Nephron progenitor cell (in vitro differentiated cells): ENCODE measurements around the gene RNF214.

Source experiments
- DNase-seq: peaks from one replicate; pipeline ENCODE4 v3.0.0; 2021
- H3K27ac Mint-ChIP-seq: 2 replicates; pipeline ENCODE4 v1.8.0; 2021; ENCODE audit warnings: mild to moderate bottlenecking, moderate library complexity, mixed read lengths
- H3K27me3 Mint-ChIP-seq: 2 replicates; pipeline ENCODE4 v1.8.0; 2021; ENCODE audit warnings: mild to moderate bottlenecking, low read depth, mixed read lengths; ENCODE audit not compliant: poor library complexity
- H3K36me3 Mint-ChIP-seq: 2 replicates; pipeline ENCODE4 v1.8.0; 2021; ENCODE audit warnings: low read depth, mixed read lengths
- H3K4me1 Mint-ChIP-seq: 2 replicates; pipeline ENCODE4 v1.8.0; 2021; ENCODE audit warnings: mixed read lengths
- H3K4me3 Mint-ChIP-seq: 2 replicates; pipeline ENCODE4 v1.8.0; 2021; ENCODE audit warnings: mild to moderate bottlenecking, moderate library complexity, mixed read lengths
- H3K9me3 Mint-ChIP-seq: 2 replicates; pipeline ENCODE4 v1.8.0; 2021; ENCODE audit warnings: mild to moderate bottlenecking, moderate library complexity, mixed read lengths
- TF ChIP-seq, protein P1 (sequence below): fragments of 200-600 bp; sonication (generic); IDR thresholded peaks from 2 replicates; pipeline ENCODE4 v1.5.0; 2021; ENCODE audit warnings: antibody characterized with exemption

The RNF214 gene

DNA sequence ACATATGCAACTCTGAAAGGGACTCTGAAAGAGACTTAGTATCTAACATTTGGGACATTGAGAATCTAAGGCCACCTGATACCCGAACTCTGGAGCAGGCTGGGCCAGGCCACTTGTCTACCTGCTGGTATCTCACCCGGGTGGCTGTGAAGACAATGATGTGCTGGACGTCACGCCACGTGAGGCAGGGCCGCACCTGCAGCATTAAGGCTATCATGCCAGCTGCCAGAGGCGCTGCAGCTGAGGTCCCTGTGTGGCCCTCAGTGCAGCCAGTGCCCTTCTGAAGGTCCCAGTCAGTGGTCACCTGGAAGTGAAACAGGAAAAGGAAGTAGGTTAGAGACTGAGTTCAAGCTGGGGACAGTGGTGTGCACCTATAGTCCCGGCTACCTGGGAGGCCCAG is 13.0 kb upstream of the RNF214 start:
- no peak overlapping the region for H3K27ac Mint-ChIP-seq
- H3K27me3 Mint-ChIP-seq = peaks cover 8% of the 10 kb centered on the region
- peaks cover 32% of the 10 kb centered on the region for H3K36me3 Mint-ChIP-seq
- TF ChIP-seq, protein P1, sequence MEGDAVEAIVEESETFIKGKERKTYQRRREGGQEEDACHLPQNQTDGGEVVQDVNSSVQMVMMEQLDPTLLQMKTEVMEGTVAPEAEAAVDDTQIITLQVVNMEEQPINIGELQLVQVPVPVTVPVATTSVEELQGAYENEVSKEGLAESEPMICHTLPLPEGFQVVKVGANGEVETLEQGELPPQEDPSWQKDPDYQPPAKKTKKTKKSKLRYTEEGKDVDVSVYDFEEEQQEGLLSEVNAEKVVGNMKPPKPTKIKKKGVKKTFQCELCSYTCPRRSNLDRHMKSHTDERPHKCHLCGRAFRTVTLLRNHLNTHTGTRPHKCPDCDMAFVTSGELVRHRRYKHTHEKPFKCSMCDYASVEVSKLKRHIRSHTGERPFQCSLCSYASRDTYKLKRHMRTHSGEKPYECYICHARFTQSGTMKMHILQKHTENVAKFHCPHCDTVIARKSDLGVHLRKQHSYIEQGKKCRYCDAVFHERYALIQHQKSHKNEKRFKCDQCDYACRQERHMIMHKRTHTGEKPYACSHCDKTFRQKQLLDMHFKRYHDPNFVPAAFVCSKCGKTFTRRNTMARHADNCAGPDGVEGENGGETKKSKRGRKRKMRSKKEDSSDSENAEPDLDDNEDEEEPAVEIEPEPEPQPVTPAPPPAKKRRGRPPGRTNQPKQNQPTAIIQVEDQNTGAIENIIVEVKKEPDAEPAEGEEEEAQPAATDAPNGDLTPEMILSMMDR = no peak
- no peak for DNase-seq
- no peaks in the 10 kb centered on the region for H3K9me3 Mint-ChIP-seq
- peaks cover 83% of the 10 kb centered on the region for H3K4me1 Mint-ChIP-seq
- no peak overlapping the region for H3K4me3 Mint-ChIP-seq

GRCh38 chr11:117219995-117220394 is 12.5 kb upstream of the RNF214 start:
- DNase-seq = no peak
- peaks cover 8% of the 10 kb centered on the region for H3K27me3 Mint-ChIP-seq
- H3K9me3 Mint-ChIP-seq = no peaks in the 10 kb centered on the region
- H3K36me3 Mint-ChIP-seq = peaks cover 28% of the 10 kb centered on the region
- peak overlapping the region; percentile 48 for H3K27ac Mint-ChIP-seq
- TF ChIP-seq, protein P1 = no peak
- H3K4me3 Mint-ChIP-seq = no peak overlapping the region
- H3K4me1 Mint-ChIP-seq = peaks cover 83% of the 10 kb centered on the region

- peaks cover 28% of the 10 kb centered on the region for H3K36me3 Mint-ChIP-seq
- peaks cover 88% of the 10 kb centered on the region for H3K4me1 Mint-ChIP-seq
- no peak overlapping the region for H3K27ac Mint-ChIP-seq
- no peak overlapping the region for H3K4me3 Mint-ChIP-seq
- no peaks in the 10 kb centered on the region for H3K9me3 Mint-ChIP-seq
- DNase-seq = no peak
- TF ChIP-seq, protein P1 = no peak
- H3K27me3 Mint-ChIP-seq = peaks cover 11% of the 10 kb centered on the region
Observed at GRCh38 chr11:117220568-117220967, 11.9 kb upstream of the RNF214 start.

DNA sequence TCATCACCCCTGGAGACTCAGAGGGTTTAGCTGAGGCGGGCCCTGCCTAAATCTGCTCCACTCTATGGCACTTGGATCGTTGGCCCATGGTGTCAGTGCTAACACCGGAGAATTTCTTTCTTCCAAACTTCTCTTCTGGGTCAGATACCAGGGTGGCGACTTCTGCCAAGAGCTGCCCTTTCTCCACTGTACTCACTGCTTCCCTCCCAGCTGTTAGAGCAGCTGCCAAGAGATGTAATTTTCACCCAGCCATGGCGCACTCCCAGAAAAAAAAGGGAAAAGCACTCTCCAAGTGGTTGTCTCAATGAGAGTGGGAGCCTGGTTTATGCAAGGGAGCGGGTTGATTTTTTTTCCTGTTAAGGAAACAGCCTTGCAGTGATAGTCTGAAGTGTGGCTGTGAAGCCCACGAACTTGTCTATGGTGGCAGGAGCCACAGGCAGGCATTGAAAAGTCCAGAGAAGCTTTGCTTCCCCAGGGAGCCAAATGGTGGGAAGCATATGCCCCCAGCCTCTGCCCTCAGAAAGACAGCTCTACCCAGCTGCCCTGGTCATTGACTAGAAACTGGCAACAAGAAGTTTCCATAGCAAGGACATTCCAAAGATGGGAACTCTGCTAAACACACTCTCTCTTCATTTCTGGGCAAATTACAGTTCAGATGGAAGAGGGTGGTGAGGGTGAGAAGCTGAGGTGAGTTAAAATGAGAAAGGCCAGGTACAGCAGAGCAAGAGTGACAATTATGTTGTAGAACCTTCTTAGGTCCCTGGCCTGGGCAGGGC is 11.3 kb upstream of the RNF214 start:
- peaks cover 11% of the 10 kb centered on the region for H3K27me3 Mint-ChIP-seq
- H3K9me3 Mint-ChIP-seq = no peaks in the 10 kb centered on the region
- TF ChIP-seq, protein P1 = no peak
- no peak overlapping the region for H3K4me3 Mint-ChIP-seq
- peak overlapping the region; percentile 75 for H3K27ac Mint-ChIP-seq
- H3K36me3 Mint-ChIP-seq = peaks cover 28% of the 10 kb centered on the region
- H3K4me1 Mint-ChIP-seq = peaks cover 94% of the 10 kb centered on the region
- no peak for DNase-seq

GRCh38 chr11:117221775-117222517 is 10.5 kb upstream of the RNF214 start:
- no peaks in the 10 kb centered on the region for H3K9me3 Mint-ChIP-seq
- H3K36me3 Mint-ChIP-seq = peaks cover 29% of the 10 kb centered on the region
- H3K27ac Mint-ChIP-seq = peak overlapping the region; percentile 75
- peaks cover 97% of the 10 kb centered on the region for H3K4me1 Mint-ChIP-seq
- H3K4me3 Mint-ChIP-seq = peak overlapping the region; percentile 32
- TF ChIP-seq, protein P1 = no peak
- peak; percentile 33 for DNase-seq
- H3K27me3 Mint-ChIP-seq = peaks cover 11% of the 10 kb centered on the region
